ENCODE measurements around the gene PRKN. TPM values are rescaled to one million over a fixed set of nuclear protein-coding genes. Genes with fewer than 3 reads are reported as not detected.

The PRKN gene
- total RNA-seq, 4 donors from 2014 or later = 9.6 to 17.0 (median 11.6) TPM

DNA sequence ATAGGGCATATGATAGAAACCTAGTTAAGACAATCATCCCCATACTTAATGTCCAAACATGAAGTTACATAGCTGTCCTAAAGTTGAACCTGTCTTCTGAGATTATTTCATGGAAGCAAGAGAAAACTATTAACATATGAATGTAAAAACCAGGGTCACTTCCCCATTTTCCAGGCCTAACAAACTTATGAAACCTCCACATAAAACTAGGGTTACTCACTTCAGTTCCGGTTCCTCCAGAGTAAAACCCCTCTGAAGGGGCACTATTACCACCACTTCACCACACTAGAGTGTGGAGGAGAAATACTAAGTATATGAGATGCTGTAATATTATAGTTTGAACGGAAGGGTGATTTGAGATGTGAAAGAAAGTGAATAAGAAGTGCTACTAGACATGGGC, 14.9 kb downstream of the PRKN start:
- TF ChIP-seq, protein P1, sequence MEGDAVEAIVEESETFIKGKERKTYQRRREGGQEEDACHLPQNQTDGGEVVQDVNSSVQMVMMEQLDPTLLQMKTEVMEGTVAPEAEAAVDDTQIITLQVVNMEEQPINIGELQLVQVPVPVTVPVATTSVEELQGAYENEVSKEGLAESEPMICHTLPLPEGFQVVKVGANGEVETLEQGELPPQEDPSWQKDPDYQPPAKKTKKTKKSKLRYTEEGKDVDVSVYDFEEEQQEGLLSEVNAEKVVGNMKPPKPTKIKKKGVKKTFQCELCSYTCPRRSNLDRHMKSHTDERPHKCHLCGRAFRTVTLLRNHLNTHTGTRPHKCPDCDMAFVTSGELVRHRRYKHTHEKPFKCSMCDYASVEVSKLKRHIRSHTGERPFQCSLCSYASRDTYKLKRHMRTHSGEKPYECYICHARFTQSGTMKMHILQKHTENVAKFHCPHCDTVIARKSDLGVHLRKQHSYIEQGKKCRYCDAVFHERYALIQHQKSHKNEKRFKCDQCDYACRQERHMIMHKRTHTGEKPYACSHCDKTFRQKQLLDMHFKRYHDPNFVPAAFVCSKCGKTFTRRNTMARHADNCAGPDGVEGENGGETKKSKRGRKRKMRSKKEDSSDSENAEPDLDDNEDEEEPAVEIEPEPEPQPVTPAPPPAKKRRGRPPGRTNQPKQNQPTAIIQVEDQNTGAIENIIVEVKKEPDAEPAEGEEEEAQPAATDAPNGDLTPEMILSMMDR (IDR thresholded peaks at IDR 0.05; ENCODE audit: low read depth) = no peak

DNA sequence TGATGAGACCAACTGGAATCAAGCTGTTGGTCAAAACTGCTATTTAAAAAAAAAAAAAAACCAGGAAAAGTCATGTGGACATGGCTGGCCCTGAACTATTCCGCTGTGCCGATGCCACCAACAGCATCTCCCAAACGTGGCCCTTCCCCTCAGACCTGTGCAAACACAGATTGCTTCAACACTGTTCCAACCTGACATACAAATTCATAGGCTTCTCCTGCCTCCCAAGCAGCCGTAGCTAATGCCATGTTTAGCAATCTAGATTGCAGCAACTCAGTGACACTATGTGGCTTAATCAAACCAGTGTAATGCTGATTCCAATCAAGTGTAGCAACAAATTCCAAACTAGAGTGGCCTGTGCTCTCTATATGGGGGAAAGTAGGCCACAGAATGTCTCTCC, 16.2 kb downstream of the PRKN start:
- TF ChIP-seq, protein P1 (IDR thresholded peaks at IDR 0.05; ENCODE audit: low read depth) = no peak

- TF ChIP-seq, protein P1 (IDR thresholded peaks at IDR 0.05; ENCODE audit: low read depth) = no peak
Measured at GRCh38 chr6:162710936-162711335, 16.6 kb downstream of the PRKN start.

- TF ChIP-seq, protein P1 (IDR thresholded peaks at IDR 0.05; ENCODE audit: low read depth) = no peak
Measured at GRCh38 chr6:162710419-162710818, 17.1 kb downstream of the PRKN start.

GRCh38 chr6:162709431-162709830, 18.1 kb downstream of the PRKN start:
- TF ChIP-seq, protein P1 (IDR thresholded peaks at IDR 0.05; ENCODE audit: low read depth) = no peak

GRCh38 chr6:162708971-162709370, 18.6 kb downstream of the PRKN start:
- TF ChIP-seq, protein P1 (IDR thresholded peaks at IDR 0.05; ENCODE audit: low read depth) = no peak

DNA sequence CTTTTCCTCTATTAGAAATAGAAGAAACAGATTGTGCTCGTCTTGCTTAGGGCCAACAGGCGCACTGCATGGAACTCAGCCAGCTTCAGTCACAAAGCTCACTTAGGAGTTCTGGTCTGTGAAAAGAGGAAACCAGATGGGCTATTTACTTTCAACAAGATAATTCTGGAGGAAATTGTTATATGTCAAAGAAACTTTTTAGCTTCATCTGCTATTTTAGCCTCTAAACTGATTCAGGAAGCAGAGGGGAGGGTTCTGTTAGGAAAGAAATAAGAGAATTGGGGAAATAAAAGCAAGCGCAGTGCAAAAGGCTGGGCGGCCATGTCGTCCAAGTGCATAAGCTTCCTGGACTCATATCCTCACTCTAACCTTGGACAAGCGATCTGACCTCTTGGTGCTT, 21.3 kb downstream of the PRKN start:
- TF ChIP-seq, protein P1 (IDR thresholded peaks at IDR 0.05; ENCODE audit: low read depth) = no peak
